SKM-1 (cell line): ENCODE data around the gene MICU1.
"Not testable (repeated sequence)": the region's sequence is repeated elsewhere in the genome, so short reads cannot be mapped to it uniquely, and the experiment has no call there.

Experiments used
- DNase-seq: peaks from one replicate; lab custom pipeline; 2025; ENCODE audit not compliant: unreplicated experiment; lab: John Stamatoyannopoulos, UW

Gene MICU1

GRCh38 chr10:72459301-72459700 is 166.6 kb downstream of the MICU1 start:
- no peak for DNase-seq

- no peak for DNase-seq
Measured at GRCh38 chr10:72455889-72456595, 169.8 kb downstream of the MICU1 start.

- DNase-seq, result no peak
Measured at GRCh38 chr10:72449941-72450441, 175.9 kb downstream of the MICU1 start.

GRCh38 chr10:72445851-72446250 is 180.0 kb downstream of the MICU1 start:
- DNase-seq, result no peak

- DNase-seq, result not testable (repeated sequence)
Measured at GRCh38 chr10:72442969-72443368, 182.9 kb downstream of the MICU1 start.

GRCh38 chr10:72435570-72435969 is 190.3 kb downstream of the MICU1 start:
- DNase-seq, result no peak

- not testable (repeated sequence) for DNase-seq
Measured at GRCh38 chr10:72430936-72431335, 194.9 kb downstream of the MICU1 start.

GRCh38 chr10:72429931-72430330 is 195.9 kb downstream of the MICU1 start:
- no peak for DNase-seq

- no peak for DNase-seq
Measured at GRCh38 chr10:72426986-72427385, 198.9 kb downstream of the MICU1 start.

GRCh38 chr10:72425133-72425532 is 200.7 kb downstream of the MICU1 start:
- DNase-seq, result no peak

GRCh38 chr10:72424561-72424960 is 201.3 kb downstream of the MICU1 start:
- no peak for DNase-seq

- no peak for DNase-seq
Measured at GRCh38 chr10:72423426-72423825, 202.5 kb downstream of the MICU1 start.

GRCh38 chr10:72421885-72422540 is 203.9 kb downstream of the MICU1 start:
- DNase-seq, result no peak

- no peak for DNase-seq
Measured at GRCh38 chr10:72419241-72419640, 206.6 kb downstream of the MICU1 start.

GRCh38 chr10:72418679-72419078 is 207.2 kb downstream of the MICU1 start:
- DNase-seq, result no peak

GRCh38 chr10:72417971-72418370 is 207.9 kb downstream of the MICU1 start:
- no peak for DNase-seq

- DNase-seq, result no peak
Measured at GRCh38 chr10:72416661-72417060, 209.2 kb downstream of the MICU1 start.

GRCh38 chr10:72414642-72415041 is 211.2 kb downstream of the MICU1 start:
- DNase-seq, result no peak

GRCh38 chr10:72409167-72409566 is 216.7 kb downstream of the MICU1 start:
- DNase-seq, result no peak

- no peak for DNase-seq
Measured at GRCh38 chr10:72407927-72408600, 217.8 kb downstream of the MICU1 start.

- no peak for DNase-seq
Measured at GRCh38 chr10:72407471-72407870, 218.4 kb downstream of the MICU1 start.

- DNase-seq, result not testable (repeated sequence)
Measured at GRCh38 chr10:72395581-72395980, 230.3 kb downstream of the MICU1 start.
